Fibroblast of lung (primary cell): ENCODE data around the gene MAP4K4. TPM values are rescaled to one million over a fixed set of nuclear protein-coding genes. Genes with fewer than 3 reads are reported as not detected.
"Not testable (repeated sequence)": the region's sequence is repeated elsewhere in the genome, so short reads cannot be mapped to it uniquely, and the experiment has no call there.

Experiments used
- DNase-seq, 2 donors: peaks; one replicate each; pipeline versions ENCODE4 v3.0.0 to v3.0.0-alpha.2; 2010; ENCODE audit warnings: low read depth in 2 of 2
- H2AFZ ChIP-seq: 2 replicates; pipeline ENCODE4 v1.5.1; 2012; ENCODE audit warnings: low read length, control low read depth, inconsistent platforms
- H3K27ac ChIP-seq: 2 replicates; pipeline ENCODE4 v1.5.1; 2011; ENCODE audit warnings: low read length, control low read depth; ENCODE audit not compliant: insufficient read depth
- H3K27me3 ChIP-seq: 2 replicates; pipeline ENCODE4 v1.5.1; 2011; ENCODE audit warnings: mild to moderate bottlenecking, low read length; ENCODE audit not compliant: control insufficient read depth, insufficient read depth
- H3K36me3 ChIP-seq: 2 replicates; pipeline ENCODE4 v1.5.1; 2011; ENCODE audit warnings: low read length; ENCODE audit not compliant: control insufficient read depth, insufficient read depth
- H3K4me1 ChIP-seq: 2 replicates; pipeline ENCODE4 v1.5.1; 2011; ENCODE audit warnings: low read length; ENCODE audit not compliant: control insufficient read depth, insufficient read depth; ENCODE audit errors: extremely low read depth
- H3K4me2 ChIP-seq: 2 replicates; pipeline ENCODE4 v1.5.1; 2011; ENCODE audit warnings: low read length, control low read depth; ENCODE audit not compliant: insufficient read depth; ENCODE audit errors: extremely low read depth
- H3K4me3 ChIP-seq, 4 experiments: fragments of 200-600 bp in 1 of 4; sonication (generic) in 1 of 4; replicated peaks in 1 of 4; 2 replicates each; pipeline ENCODE4 v1.5.1; 2011 to 2016; ENCODE audit warnings: low read length in 4 of 4, low read depth in 3 of 4, mild to moderate bottlenecking in 3 of 4, control low read depth in 2 of 4, inconsistent platforms in 1 of 4, mixed read lengths in 1 of 4; ENCODE audit not compliant: insufficient read depth in 1 of 4; ENCODE audit errors: control extremely low read depth in 1 of 4
- H3K79me2 ChIP-seq: 2 replicates; pipeline ENCODE4 v1.5.1; 2012; ENCODE audit warnings: mild to moderate bottlenecking, low read length, inconsistent platforms; ENCODE audit not compliant: control insufficient read depth, insufficient read depth
- H3K9ac ChIP-seq: 2 replicates; pipeline ENCODE4 v1.5.1; 2011; ENCODE audit warnings: mild to moderate bottlenecking, low read length, control low read depth; ENCODE audit not compliant: insufficient read depth
- H3K9me3 ChIP-seq: 2 replicates; pipeline ENCODE4 v1.5.1; 2012; ENCODE audit warnings: low read depth, low read length; ENCODE audit not compliant: control insufficient read depth, insufficient read depth
- H4K20me1 ChIP-seq: 2 replicates; pipeline ENCODE4 v1.5.1; 2011; ENCODE audit warnings: low read length; ENCODE audit not compliant: control insufficient read depth, insufficient read depth; ENCODE audit errors: extremely low read depth
- CTCF ChIP-seq, 2 donors: IDR thresholded peaks in 1 of 2; conservative IDR thresholded peaks in 1 of 2; 1 replicate in 1 of 2; 2 replicates in 1 of 2; pipeline ENCODE4 v1.5.1; 2011 to 2012; ENCODE audit warnings: low read length in 2 of 2, control low read depth in 1 of 2, inconsistent platforms in 1 of 2, low read depth in 1 of 2, mild to moderate bottlenecking in 1 of 2
- EZH2 ChIP-seq: IDR thresholded peaks from 2 replicates; pipeline ENCODE4 v1.5.1; 2012; ENCODE audit warnings: low read length, control low read depth, mild to moderate bottlenecking; ENCODE audit errors: missing control alignments
- polyA plus RNA-seq, 2 donors: library from polyadenylated mRNA; depleted of rRNA in 1 of 2; stranded (reverse) in 1 of 2; unstranded in 1 of 2; fragments of >200 nt; gene quantifications; 2 replicates each; pipeline ENCODE4 v1.2.1, GENCODE V29; 2011 to 2012; ENCODE audit warnings: missing spikeins in 1 of 2
- total RNA-seq: library from RNA; depleted of rRNA; stranded (reverse); fragments of >200 nt; gene quantifications from 2 replicates; pipeline ENCODE4 v1.2.1, GENCODE V29; 2014

MAP4K4 gene
- total and polyA plus RNA-seq, 2 donors (not counting 1 experiment from before 2014, with no cell fraction given) = 113 to 164 TPM

GRCh38 chr2:101745711-101746694 lies 48.5 kb downstream of the MAP4K4 start:
- Histone ChIP-seq H3K27ac (peak overlapping the region; percentile 77), H3K27me3 (no peaks in the 10 kb centered on the region), H3K4me3 (no peak overlapping the region), H4K20me1 (no peaks in the 10 kb centered on the region), H3K4me2 (peak overlapping the region; percentile 60), H2AFZ (no peak overlapping the region), H3K4me1 (peaks cover 21% of the 10 kb centered on the region), H3K9me3 (no peaks in the 10 kb centered on the region), H3K9ac (no peak overlapping the region), H3K36me3 (no peaks in the 10 kb centered on the region), H3K79me2 (peaks cover 76% of the 10 kb centered on the region)
- DNase-seq = peak; percentile 52 to 84
- TF ChIP-seq EZH2 (no peak), CTCF (conservative IDR thresholded peaks at IDR 0.05 in 1 of 2, IDR thresholded peaks at IDR 0.05 in 1 of 2; ENCODE audit: low read depth in 1 of 2, low read length in 2 of 2) (no peak)

- Histone ChIP-seq H3K9me3 (no peaks in the 10 kb centered on the region), H4K20me1 (peaks cover 1% of the 10 kb centered on the region), H2AFZ (no peak overlapping the region), H3K27me3 (no peaks in the 10 kb centered on the region), H3K4me3 (no peak overlapping the region), H3K79me2 (peaks cover 78% of the 10 kb centered on the region), H3K4me2 (no peak overlapping the region), H3K27ac (peak overlapping the region; percentile 3), H3K36me3 (no peaks in the 10 kb centered on the region), H3K9ac (no peak overlapping the region), H3K4me1 (peaks cover 30% of the 10 kb centered on the region)
- no peak for DNase-seq
- TF ChIP-seq EZH2 = no peak
- TF ChIP-seq CTCF (conservative IDR thresholded peaks at IDR 0.05 in 1 of 2, IDR thresholded peaks at IDR 0.05 in 1 of 2; ENCODE audit: low read depth in 1 of 2, low read length in 2 of 2) = no peak
These were observed 50.5 kb downstream of the MAP4K4 start for GRCh38 chr2:101748000-101748399.

- Histone ChIP-seq H3K79me2 (peaks cover 78% of the 10 kb centered on the region), H3K4me1 (peaks cover 32% of the 10 kb centered on the region)
- H3K9ac ChIP-seq, DNase-seq, H3K36me3 ChIP-seq, H4K20me1 ChIP-seq, H3K4me2 ChIP-seq, H2AFZ ChIP-seq, H3K27ac ChIP-seq, H3K9me3 ChIP-seq, H3K27me3 ChIP-seq, H3K4me3 ChIP-seq: not testable (repeated sequence)
These were observed 51.0 kb downstream of the MAP4K4 start for GRCh38 chr2:101748462-101748861.
